Measurements from ENCODE around the gene CAMSAP1.
"Not testable (repeated sequence)": the region's sequence is repeated elsewhere in the genome, so short reads cannot be mapped to it uniquely, and the experiment has no call there.

Gene CAMSAP1

GRCh38 chr9:135898634-135899407, 8.5 kb downstream of the CAMSAP1 start:
- DNase-seq (ENCODE audit: low spot score), result no peak

GRCh38 chr9:135896626-135897025, 10.7 kb downstream of the CAMSAP1 start:
- no peak for DNase-seq (ENCODE audit: low spot score)

GRCh38 chr9:135896205-135896604, 11.1 kb downstream of the CAMSAP1 start:
- no peak for DNase-seq (ENCODE audit: low spot score)

GRCh38 chr9:135895202-135895848, 12.0 kb downstream of the CAMSAP1 start:
- DNase-seq (ENCODE audit: low spot score), result no peak

- no peak for DNase-seq (ENCODE audit: low spot score)
Measured at GRCh38 chr9:135893104-135893503, 14.2 kb downstream of the CAMSAP1 start.

- not testable (repeated sequence) for DNase-seq (ENCODE audit: low spot score)
Measured at GRCh38 chr9:135892327-135892726, 15.0 kb downstream of the CAMSAP1 start.

- DNase-seq (ENCODE audit: low spot score), result no peak
Measured at GRCh38 chr9:135891027-135891631, 16.2 kb downstream of the CAMSAP1 start.

GRCh38 chr9:135890190-135891026, 16.9 kb downstream of the CAMSAP1 start:
- no peak for DNase-seq (ENCODE audit: low spot score)

- DNase-seq (ENCODE audit: low spot score), result no peak
Measured at GRCh38 chr9:135889564-135890189, 17.7 kb downstream of the CAMSAP1 start.

- no peak for DNase-seq (ENCODE audit: low spot score)
Measured at GRCh38 chr9:135888766-135889394, 18.5 kb downstream of the CAMSAP1 start.

GRCh38 chr9:135888126-135888765, 19.1 kb downstream of the CAMSAP1 start:
- no peak for DNase-seq (ENCODE audit: low spot score)

- no peak for DNase-seq (ENCODE audit: low spot score)
Measured at GRCh38 chr9:135887585-135888050, 19.7 kb downstream of the CAMSAP1 start.

- no peak for DNase-seq (ENCODE audit: low spot score)
Measured at GRCh38 chr9:135887021-135887507, 20.3 kb downstream of the CAMSAP1 start.

GRCh38 chr9:135886147-135886981, 21.0 kb downstream of the CAMSAP1 start:
- no peak for DNase-seq (ENCODE audit: low spot score)

- no peak for DNase-seq (ENCODE audit: low spot score)
Measured at GRCh38 chr9:135885100-135885853, 22.1 kb downstream of the CAMSAP1 start.

GRCh38 chr9:135884328-135885035, 22.9 kb downstream of the CAMSAP1 start:
- no peak for DNase-seq (ENCODE audit: low spot score)

- DNase-seq (ENCODE audit: low spot score), result no peak
Measured at GRCh38 chr9:135883410-135884089, 23.8 kb downstream of the CAMSAP1 start.
